Tibial artery (tissue), 4 donors: ENCODE results near the gene CARD14.

Source experiments
- DNase-seq, 2 donors: peaks; one replicate each; pipeline ENCODE4 v3.0.0-alpha.2; 2019
- H3K27ac ChIP-seq, 2 donors: fragments of 200-600 bp; sonication (generic) in 1 of 2; 1 replicate in 1 of 2; 2 replicates in 1 of 2; pipeline ENCODE4 v1.5.1; 2018 to 2019; ENCODE audit warnings: mild to moderate bottlenecking in 1 of 2
- H3K27me3 ChIP-seq, 2 donors: fragments of 200-600 bp; sonication (generic) in 1 of 2; one replicate each; pipeline versions ENCODE4 v1.5.1 to v1.6.0; 2016 to 2019
- H3K36me3 ChIP-seq, 3 donors: fragments of 200-600 bp; sonication (generic) in 2 of 3; one replicate each; pipeline ENCODE4 v1.5.1; 2016 to 2019; ENCODE audit warnings: mild to moderate bottlenecking in 2 of 3
- H3K4me1 ChIP-seq, 4 donors: fragments of 200-600 bp; sonication (generic) in 2 of 4; 1 replicate in 3 of 4; 2 replicates in 1 of 4; pipeline ENCODE4 v1.5.1; 2016 to 2019
- H3K4me3 ChIP-seq, 2 donors: fragments of 200-600 bp; sonication (generic) in 1 of 2; 1 replicate in 1 of 2; 2 replicates in 1 of 2; pipeline ENCODE4 v1.5.1; 2018 to 2019; ENCODE audit warnings: mild to moderate bottlenecking in 2 of 2
- H3K9me3 ChIP-seq, 3 donors: fragments of 200-600 bp; sonication (generic) in 1 of 3; one replicate each; pipeline ENCODE4 v1.5.1; 2016 to 2019
- CTCF ChIP-seq, 2 experiments: fragments of 200-600 bp in 1 of 2; fragments of 450-650 bp in 1 of 2; IDR thresholded peaks; one replicate each; pipeline ENCODE4 v1.5.1; 2017 to 2019; ENCODE audit warnings: antibody characterized with exemption in 2 of 2, mild to moderate bottlenecking in 1 of 2, moderate library complexity in 1 of 2
- intact Hi-C: fragments of 100-400 bp; cut with DNase I; formaldehyde crosslinking; loops from one replicate; pipeline ENCODE4 v1.15.0; 2023; ENCODE audit warnings: low total_unique reads

CARD14 gene

GRCh38 chr17:80163336-80163735 lies 6.5 kb upstream of the CARD14 start:
- Histone ChIP-seq H3K9me3 (no peaks in the 10 kb centered on the region), H3K4me1 (no peaks in the 10 kb centered on the region), H3K27ac (no peak overlapping the region), H3K27me3 (peaks cover 0 to 30% of the 10 kb centered on the region in 2 donors), H3K36me3 (no peaks in the 10 kb centered on the region), H3K4me3 (no peak overlapping the region)
- TF ChIP-seq CTCF (IDR thresholded peaks at IDR 0.05): no peak
- DNase-seq: no peak
- intact Hi-C loops: no loop called here

- no peak overlapping the region for H3K27ac ChIP-seq
- H3K4me1 ChIP-seq: no peaks in the 10 kb centered on the region
- DNase-seq: no peak
- no peaks in the 10 kb centered on the region for H3K36me3 ChIP-seq
- no peak for TF ChIP-seq CTCF (IDR thresholded peaks at IDR 0.05)
- no peak overlapping the region for H3K4me3 ChIP-seq
- H3K9me3 ChIP-seq: no peaks in the 10 kb centered on the region
- intact Hi-C loops: no loop called here
- H3K27me3 ChIP-seq: peaks cover 0 to 30% of the 10 kb centered on the region in 2 donors
These were observed 5.6 kb upstream of the CARD14 start for GRCh38 chr17:80164185-80164584.

GRCh38 chr17:80166446-80166845 lies 3.4 kb upstream of the CARD14 start:
- Histone ChIP-seq H3K36me3 (no peaks in the 10 kb centered on the region), H3K27ac (no peak overlapping the region), H3K9me3 (no peaks in the 10 kb centered on the region), H3K4me3 (no peak overlapping the region), H3K4me1 (no peaks in the 10 kb centered on the region), H3K27me3 (peaks cover 0 to 17% of the 10 kb centered on the region in 2 donors)
- no peak for TF ChIP-seq CTCF (IDR thresholded peaks at IDR 0.05)
- DNase-seq: no peak
- intact Hi-C loops: no loop called here

- intact Hi-C loops: no loop called here
- no peak for TF ChIP-seq CTCF (IDR thresholded peaks at IDR 0.05)
- no peak for DNase-seq
These were observed 1.5 kb upstream of the CARD14 start for GRCh38 chr17:80168371-80168770.

GRCh38 chr17:80169107-80169506 lies 723 bp upstream of the CARD14 start:
- no peak overlapping the region for H3K4me3 ChIP-seq
- peaks cover 0 to 15% of the 10 kb centered on the region in 2 donors for H3K27me3 ChIP-seq
- no peaks in the 10 kb centered on the region for H3K9me3 ChIP-seq
- H3K36me3 ChIP-seq: no peaks in the 10 kb centered on the region
- H3K27ac ChIP-seq: no peak overlapping the region
- intact Hi-C loops: no loop called here
- no peak for DNase-seq
- no peak for TF ChIP-seq CTCF (IDR thresholded peaks at IDR 0.05)
- H3K4me1 ChIP-seq: no peaks in the 10 kb centered on the region

More at GRCh38 chr17:80168371-80168770, 1.5 kb upstream of the CARD14 start:
- H3K4me3 ChIP-seq: no peak overlapping the region
- no peaks in the 10 kb centered on the region for H3K9me3 ChIP-seq
- H3K27me3 ChIP-seq: peaks cover 0 to 15% of the 10 kb centered on the region in 2 donors
- no peaks in the 10 kb centered on the region for H3K4me1 ChIP-seq
- no peaks in the 10 kb centered on the region for H3K36me3 ChIP-seq
- no peak overlapping the region for H3K27ac ChIP-seq

- no peak for TF ChIP-seq CTCF (IDR thresholded peaks at IDR 0.05)
- Histone ChIP-seq H3K4me1 (no peaks in the 10 kb centered on the region), H3K36me3 (no peaks in the 10 kb centered on the region), H3K9me3 (no peaks in the 10 kb centered on the region), H3K27ac (no peak overlapping the region), H3K4me3 (no peak overlapping the region), H3K27me3 (peaks cover 0 to 14% of the 10 kb centered on the region in 2 donors)
- intact Hi-C loops: no loop called here
- DNase-seq: no peak
These were observed 1.9 kb downstream of the CARD14 start for GRCh38 chr17:80171681-80172080.
